ENCODE results near the gene TSHZ3.
A peak's percentile ranks its signal among the peaks of the same experiment; 100 is the strongest.

Gene TSHZ3

GRCh38 chr19:31347354-31347753, 1.9 kb downstream of the TSHZ3 start:
- Histone ChIP-seq H3K4me1 (ENCODE audit: control insufficient read depth, insufficient read depth, low read length, poor library complexity, severe bottlenecking) (peaks cover 14% of the 10 kb centered on the region), H3K27ac (ENCODE audit: low read depth, low read length, severe bottlenecking) (peak overlapping the region; percentile 16), H3K4me3 (ENCODE audit: extremely low read depth, insufficient read depth, low read length, poor library complexity, severe bottlenecking) (peak overlapping the region; percentile 5)

GRCh38 chr19:31346184-31347059, 2.8 kb downstream of the TSHZ3 start:
- 87 to 95% methylated on average over 4 to 7 of the region's 8 CpGs for WGBS, 2 experiments (ENCODE audit: insufficient coverage in 2 of 2)
- Histone ChIP-seq H3K27ac (ENCODE audit: low read depth, low read length, severe bottlenecking) (no peak overlapping the region), H3K9me3 (ENCODE audit: control insufficient read depth, low read length) (no peaks in the 10 kb centered on the region), H3K4me1 (ENCODE audit: control insufficient read depth, insufficient read depth, low read length, poor library complexity, severe bottlenecking) (peaks cover 12% of the 10 kb centered on the region), H3K36me3 (ENCODE audit: control insufficient read depth, insufficient read depth, low read length) (no peaks in the 10 kb centered on the region), H3K4me3 (ENCODE audit: extremely low read depth, insufficient read depth, low read length, poor library complexity, severe bottlenecking) (no peak overlapping the region)

More at GRCh38 chr19:31347354-31347753, 1.9 kb downstream of the TSHZ3 start:
- no peaks in the 10 kb centered on the region for H3K36me3 ChIP-seq (ENCODE audit: control insufficient read depth, insufficient read depth, low read length)
- no peaks in the 10 kb centered on the region for H3K9me3 ChIP-seq (ENCODE audit: control insufficient read depth, low read length)
- WGBS, 2 experiments (ENCODE audit: insufficient coverage in 2 of 2), result 0% methylated on average over 2 of the region's 3 CpGs; no CpG with 5 or more reads in 1 of the 2 experiments

- H3K4me3 ChIP-seq (ENCODE audit: extremely low read depth, insufficient read depth, low read length, poor library complexity, severe bottlenecking), result no peak overlapping the region
- H3K27ac ChIP-seq (ENCODE audit: low read depth, low read length, severe bottlenecking), result no peak overlapping the region
- 26 to 46% methylated on average over 5 to 7 of the region's 9 CpGs for WGBS, 2 experiments (ENCODE audit: insufficient coverage in 2 of 2)
Observed at GRCh38 chr19:31344403-31344802, 4.8 kb downstream of the TSHZ3 start.

GRCh38 chr19:31342926-31343325, 6.3 kb downstream of the TSHZ3 start:
- H3K36me3 ChIP-seq (ENCODE audit: control insufficient read depth, insufficient read depth, low read length), result no peaks in the 10 kb centered on the region
- H3K4me3 ChIP-seq (ENCODE audit: extremely low read depth, insufficient read depth, low read length, poor library complexity, severe bottlenecking), result no peak overlapping the region
- 94 to 96% methylated on average over 2 to 4 of the region's 5 CpGs for WGBS, 2 experiments (ENCODE audit: insufficient coverage in 2 of 2)
- H3K27ac ChIP-seq (ENCODE audit: low read depth, low read length, severe bottlenecking), result no peak overlapping the region
- no peaks in the 10 kb centered on the region for H3K9me3 ChIP-seq (ENCODE audit: control insufficient read depth, low read length)
- peaks cover 21% of the 10 kb centered on the region for H3K4me1 ChIP-seq (ENCODE audit: control insufficient read depth, insufficient read depth, low read length, poor library complexity, severe bottlenecking)

More at GRCh38 chr19:31344403-31344802, 4.8 kb downstream of the TSHZ3 start:
- Histone ChIP-seq H3K9me3 (ENCODE audit: control insufficient read depth, low read length) (no peaks in the 10 kb centered on the region), H3K4me1 (ENCODE audit: control insufficient read depth, insufficient read depth, low read length, poor library complexity, severe bottlenecking) (peaks cover 12% of the 10 kb centered on the region), H3K36me3 (ENCODE audit: control insufficient read depth, insufficient read depth, low read length) (no peaks in the 10 kb centered on the region)

- H3K4me3 ChIP-seq (ENCODE audit: extremely low read depth, insufficient read depth, low read length, poor library complexity, severe bottlenecking), result no peak overlapping the region
- peaks cover 5% of the 10 kb centered on the region for H3K36me3 ChIP-seq (ENCODE audit: control insufficient read depth, insufficient read depth, low read length)
- no peaks in the 10 kb centered on the region for H3K9me3 ChIP-seq (ENCODE audit: control insufficient read depth, low read length)
- 59% methylated on average over 2 of the region's 14 CpGs; no CpG with 5 or more reads in 1 of the 2 experiments for WGBS, 2 experiments (ENCODE audit: insufficient coverage in 2 of 2)
- no peak overlapping the region for H3K27ac ChIP-seq (ENCODE audit: low read depth, low read length, severe bottlenecking)
- H3K4me1 ChIP-seq (ENCODE audit: control insufficient read depth, insufficient read depth, low read length, poor library complexity, severe bottlenecking), result peaks cover 17% of the 10 kb centered on the region
Observed at GRCh38 chr19:31340042-31341025, 8.9 kb downstream of the TSHZ3 start.

GRCh38 chr19:31339411-31339810, 9.8 kb downstream of the TSHZ3 start:
- 56 to 72% methylated on average over 2 of the region's 5 CpGs for WGBS, 2 experiments (ENCODE audit: insufficient coverage in 2 of 2)
- peaks cover 21% of the 10 kb centered on the region for H3K4me1 ChIP-seq (ENCODE audit: control insufficient read depth, insufficient read depth, low read length, poor library complexity, severe bottlenecking)
- no peaks in the 10 kb centered on the region for H3K9me3 ChIP-seq (ENCODE audit: control insufficient read depth, low read length)
- peaks cover 5% of the 10 kb centered on the region for H3K36me3 ChIP-seq (ENCODE audit: control insufficient read depth, insufficient read depth, low read length)
- no peak overlapping the region for H3K27ac ChIP-seq (ENCODE audit: low read depth, low read length, severe bottlenecking)
- no peak overlapping the region for H3K4me3 ChIP-seq (ENCODE audit: extremely low read depth, insufficient read depth, low read length, poor library complexity, severe bottlenecking)

- H3K27ac ChIP-seq (ENCODE audit: low read depth, low read length, severe bottlenecking), result peak overlapping the region; percentile 52
- no peaks in the 10 kb centered on the region for H3K9me3 ChIP-seq (ENCODE audit: control insufficient read depth, low read length)
- peaks cover 5% of the 10 kb centered on the region for H3K36me3 ChIP-seq (ENCODE audit: control insufficient read depth, insufficient read depth, low read length)
- H3K4me3 ChIP-seq (ENCODE audit: extremely low read depth, insufficient read depth, low read length, poor library complexity, severe bottlenecking), result no peak overlapping the region
- whole genome bisulfite sequencing, 2 experiments (ENCODE audit: insufficient coverage in 2 of 2), result 4 to 14% methylated on average over 3 of the region's 10 CpGs
- H3K4me1 ChIP-seq (ENCODE audit: control insufficient read depth, insufficient read depth, low read length, poor library complexity, severe bottlenecking), result peaks cover 24% of the 10 kb centered on the region
Observed at GRCh38 chr19:31338069-31338776, 11.0 kb downstream of the TSHZ3 start.

GRCh38 chr19:31337008-31337914, 12.0 kb downstream of the TSHZ3 start:
- Histone ChIP-seq H3K4me3 (ENCODE audit: extremely low read depth, insufficient read depth, low read length, poor library complexity, severe bottlenecking) (no peak overlapping the region), H3K27ac (ENCODE audit: low read depth, low read length, severe bottlenecking) (no peak overlapping the region)

GRCh38 chr19:31335716-31336115, 13.5 kb downstream of the TSHZ3 start:
- Histone ChIP-seq H3K9me3 (ENCODE audit: control insufficient read depth, low read length) (no peaks in the 10 kb centered on the region), H3K4me1 (ENCODE audit: control insufficient read depth, insufficient read depth, low read length, poor library complexity, severe bottlenecking) (peaks cover 38% of the 10 kb centered on the region), H3K36me3 (ENCODE audit: control insufficient read depth, insufficient read depth, low read length) (peaks cover 5% of the 10 kb centered on the region), H3K4me3 (ENCODE audit: extremely low read depth, insufficient read depth, low read length, poor library complexity, severe bottlenecking) (no peak overlapping the region), H3K27ac (ENCODE audit: low read depth, low read length, severe bottlenecking) (no peak overlapping the region)
- WGBS, 2 experiments (ENCODE audit: insufficient coverage in 2 of 2), result 76 to 89% methylated on average over 5 to 6 of the region's 6 CpGs

More at GRCh38 chr19:31337008-31337914, 12.0 kb downstream of the TSHZ3 start:
- peaks cover 5% of the 10 kb centered on the region for H3K36me3 ChIP-seq (ENCODE audit: control insufficient read depth, insufficient read depth, low read length)
- no peaks in the 10 kb centered on the region for H3K9me3 ChIP-seq (ENCODE audit: control insufficient read depth, low read length)
- H3K4me1 ChIP-seq (ENCODE audit: control insufficient read depth, insufficient read depth, low read length, poor library complexity, severe bottlenecking), result peaks cover 27% of the 10 kb centered on the region
- 83 to 95% methylated on average over 4 of the region's 7 CpGs for WGBS, 2 experiments (ENCODE audit: insufficient coverage in 2 of 2)
